DOHH2 (cell line): ENCODE measurements around the gene ADORA1.

Experiments
- H3F3A ChIP-seq: fragments of 200-600 bp; sonication (generic), shearing (Covaris generic); 2 replicates; pipeline ENCODE4 v1.6.0; 2016; ENCODE audit warnings: antibody characterized with exemption, mild to moderate bottlenecking; ENCODE audit not compliant: control insufficient read depth, insufficient read depth
- H3K27ac ChIP-seq: fragments of 200-600 bp; sonication (generic); 2 replicates; pipeline ENCODE4 v1.5.1; 2014; ENCODE audit warnings: low read depth, mild to moderate bottlenecking, low read length, moderate library complexity
- H3K27me3 ChIP-seq: fragments of 200-600 bp; sonication (generic); 2 replicates; pipeline ENCODE4 v1.6.1; 2014; ENCODE audit warnings: mild to moderate bottlenecking, low read length, mixed read lengths; ENCODE audit not compliant: control insufficient read depth
- H3K36me3 ChIP-seq: fragments of 200-600 bp; sonication (generic); 2 replicates; pipeline ENCODE4 v1.6.1; 2014; ENCODE audit warnings: mild to moderate bottlenecking, low read length, moderate library complexity, mixed read lengths; ENCODE audit not compliant: control insufficient read depth
- H3K4me1 ChIP-seq: fragments of 200-600 bp; sonication (generic); 2 replicates; pipeline ENCODE4 v1.6.1; 2014; ENCODE audit warnings: mild to moderate bottlenecking, low read length, mixed read lengths; ENCODE audit not compliant: control insufficient read depth
- H3K4me2 ChIP-seq: fragments of 200-600 bp; sonication (generic); 2 replicates; pipeline ENCODE4 v1.6.0; 2014; ENCODE audit warnings: mild to moderate bottlenecking, low read length, moderate library complexity
- H3K4me3 ChIP-seq: fragments of 200-600 bp; sonication (generic); 2 replicates; pipeline ENCODE4 v1.5.1; 2014; ENCODE audit warnings: mild to moderate bottlenecking, low read length, mixed read lengths
- H3K79me2 ChIP-seq: fragments of 200-600 bp; sonication (generic); 2 replicates; pipeline ENCODE4 v1.6.1; 2014; ENCODE audit warnings: mild to moderate bottlenecking, low read length, mixed read lengths; ENCODE audit not compliant: control insufficient read depth
- H3K9me2 ChIP-seq: fragments of 200-600 bp; sonication (generic); replicated peaks from 2 replicates; pipeline ENCODE4 v1.6.1; 2014; ENCODE audit warnings: mild to moderate bottlenecking, low read length, mixed read lengths; ENCODE audit not compliant: control insufficient read depth
- H3K9me3 ChIP-seq: fragments of 200-600 bp; sonication (generic); 2 replicates; pipeline ENCODE4 v1.6.1; 2014; ENCODE audit warnings: antibody characterized with exemption, low read length, mixed read lengths; ENCODE audit not compliant: control insufficient read depth, insufficient read depth
- H4K20me1 ChIP-seq: fragments of 200-600 bp; sonication (generic); 2 replicates; pipeline ENCODE4 v1.6.0; 2014; ENCODE audit warnings: low read depth, mild to moderate bottlenecking, antibody characterized with exemption, low read length, moderate library complexity; ENCODE audit not compliant: control insufficient read depth, insufficient read depth
- CTCF ChIP-seq: fragments of 200-600 bp; sonication (generic); IDR thresholded peaks from one replicate; pipeline ENCODE4 v1.5.1; 2014; ENCODE audit warnings: antibody characterized with exemption, mild to moderate bottlenecking, low read depth, low read length; ENCODE audit not compliant: poor library complexity, severe bottlenecking
- EZH2phosphoT487 ChIP-seq: fragments of 200-600 bp; sonication (generic); IDR thresholded peaks from 2 replicates; pipeline ENCODE4 v1.6.1; 2017; ENCODE audit warnings: borderline replicate concordance, mild to moderate bottlenecking, antibody characterized with exemption, low read length, moderate library complexity, mixed read lengths

ADORA1 gene

DNA sequence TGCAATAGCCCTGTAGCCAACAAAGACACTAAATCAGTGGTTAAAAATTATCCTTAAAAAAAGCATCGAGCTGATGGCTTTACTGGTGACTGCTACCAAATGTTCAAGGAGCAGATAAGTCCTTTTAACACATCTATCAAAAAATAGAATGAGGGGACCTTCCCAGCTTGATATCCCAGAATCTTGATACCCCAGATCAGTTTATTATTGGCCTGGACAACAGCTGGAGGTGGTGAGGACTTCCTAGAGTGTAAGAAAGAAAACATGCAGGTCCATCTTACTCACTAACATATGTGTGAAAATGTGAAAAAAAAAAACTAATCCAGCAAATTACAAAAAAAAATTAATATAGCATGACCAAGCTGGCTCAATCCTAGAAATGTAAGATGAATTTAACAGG, 80.7 kb downstream of the ADORA1 start:
- H3K27me3 ChIP-seq, result peaks cover 21% of the 10 kb centered on the region
- TF ChIP-seq EZH2phosphoT487 (no peak), CTCF (no peak)
- no peak overlapping the region for H3K4me2 ChIP-seq
- H3K36me3 ChIP-seq, result no peaks in the 10 kb centered on the region
- H3K79me2 ChIP-seq, result no peaks in the 10 kb centered on the region
- H3K9me3 ChIP-seq, result no peaks in the 10 kb centered on the region
- no peaks in the 10 kb centered on the region for H3K4me1 ChIP-seq
- no peak overlapping the region for H3K27ac ChIP-seq
- no peaks in the 10 kb centered on the region for H3K9me2 ChIP-seq
- no peak overlapping the region for H3K4me3 ChIP-seq
- no peaks in the 10 kb centered on the region for H4K20me1 ChIP-seq
- H3F3A ChIP-seq, result no peaks in the 10 kb centered on the region

- no peaks in the 10 kb centered on the region for H3K9me2 ChIP-seq
- no peak overlapping the region for H3K4me2 ChIP-seq
- H3K36me3 ChIP-seq, result no peaks in the 10 kb centered on the region
- H3K27ac ChIP-seq, result no peak overlapping the region
- no peaks in the 10 kb centered on the region for H3K9me3 ChIP-seq
- H3K79me2 ChIP-seq, result no peaks in the 10 kb centered on the region
- no peaks in the 10 kb centered on the region for H4K20me1 ChIP-seq
- H3K27me3 ChIP-seq, result peaks cover 13% of the 10 kb centered on the region
- H3K4me3 ChIP-seq, result no peak overlapping the region
- TF ChIP-seq EZH2phosphoT487 (no peak), CTCF (no peak)
- no peaks in the 10 kb centered on the region for H3F3A ChIP-seq
- no peaks in the 10 kb centered on the region for H3K4me1 ChIP-seq
Measured at GRCh38 chr1:203210350-203210749, 82.8 kb downstream of the ADORA1 start.

DNA sequence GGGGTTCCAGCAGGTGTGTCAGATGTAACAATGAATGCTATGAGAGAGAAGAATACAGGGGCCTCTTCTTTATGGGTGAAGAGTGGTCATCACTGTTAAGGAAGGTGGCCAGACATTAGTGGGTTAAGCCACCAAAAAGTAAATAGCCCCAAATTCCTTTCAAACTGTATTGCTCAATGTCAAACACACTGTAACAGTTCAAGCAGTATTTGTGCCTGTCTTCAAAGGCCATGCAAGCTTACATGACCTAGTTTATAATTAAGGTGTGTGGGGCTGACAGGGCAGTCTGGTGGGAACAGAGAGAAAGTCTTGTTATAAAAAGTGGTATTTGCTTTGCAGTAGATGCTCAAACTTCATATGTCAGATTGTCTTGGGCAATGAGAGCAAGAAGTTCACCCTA, 83.5 kb downstream of the ADORA1 start:
- Histone ChIP-seq H3K9me3 (no peaks in the 10 kb centered on the region), H3K27ac (no peak overlapping the region), H3F3A (no peaks in the 10 kb centered on the region), H3K4me1 (no peaks in the 10 kb centered on the region), H4K20me1 (no peaks in the 10 kb centered on the region), H3K36me3 (no peaks in the 10 kb centered on the region), H3K4me2 (no peak overlapping the region), H3K79me2 (no peaks in the 10 kb centered on the region), H3K27me3 (peaks cover 13% of the 10 kb centered on the region), H3K4me3 (no peak overlapping the region), H3K9me2 (no peaks in the 10 kb centered on the region)
- TF ChIP-seq EZH2phosphoT487, result no peak
- no peak for TF ChIP-seq CTCF

GRCh38 chr1:203211812-203212211, 84.3 kb downstream of the ADORA1 start:
- TF ChIP-seq CTCF, result no peak
- no peak for TF ChIP-seq EZH2phosphoT487
- H3K4me3 ChIP-seq, result no peak overlapping the region
- peaks cover 13% of the 10 kb centered on the region for H3K27me3 ChIP-seq
- H3K9me2 ChIP-seq, result no peaks in the 10 kb centered on the region
- H4K20me1 ChIP-seq, result no peaks in the 10 kb centered on the region
- H3K4me2 ChIP-seq, result no peak overlapping the region
- no peaks in the 10 kb centered on the region for H3K79me2 ChIP-seq
- H3K4me1 ChIP-seq, result no peaks in the 10 kb centered on the region
- no peaks in the 10 kb centered on the region for H3F3A ChIP-seq
- H3K36me3 ChIP-seq, result no peaks in the 10 kb centered on the region
- no peak overlapping the region for H3K27ac ChIP-seq
- no peaks in the 10 kb centered on the region for H3K9me3 ChIP-seq
